Transverse colon (tissue), 4 donors: ENCODE measurements around the gene ATP6V1G1.

Experiments used
- POLR2AphosphoS5 ChIP-seq, 3 donors: sonication (generic); formaldehyde crosslinking; IDR thresholded peaks; one replicate each; pipeline ENCODE4 v1.6.1; 2016; ENCODE audit warnings: antibody characterized with exemption in 3 of 3
- TF ChIP-seq, protein P1 (sequence below), 5 experiments: fragments of 200-600 bp in 3 of 5; fragments of 450-650 bp in 2 of 5; sonication (generic) in 3 of 5; IDR thresholded peaks; 1 replicate in 2 of 5; 2 replicates in 3 of 5; pipeline ENCODE4 v1.5.1; 2016 to 2017; ENCODE audit warnings: antibody characterized with exemption in 5 of 5, inconsistent platforms in 3 of 5, mild to moderate bottlenecking in 2 of 5, moderate library complexity in 1 of 5

DNA sequence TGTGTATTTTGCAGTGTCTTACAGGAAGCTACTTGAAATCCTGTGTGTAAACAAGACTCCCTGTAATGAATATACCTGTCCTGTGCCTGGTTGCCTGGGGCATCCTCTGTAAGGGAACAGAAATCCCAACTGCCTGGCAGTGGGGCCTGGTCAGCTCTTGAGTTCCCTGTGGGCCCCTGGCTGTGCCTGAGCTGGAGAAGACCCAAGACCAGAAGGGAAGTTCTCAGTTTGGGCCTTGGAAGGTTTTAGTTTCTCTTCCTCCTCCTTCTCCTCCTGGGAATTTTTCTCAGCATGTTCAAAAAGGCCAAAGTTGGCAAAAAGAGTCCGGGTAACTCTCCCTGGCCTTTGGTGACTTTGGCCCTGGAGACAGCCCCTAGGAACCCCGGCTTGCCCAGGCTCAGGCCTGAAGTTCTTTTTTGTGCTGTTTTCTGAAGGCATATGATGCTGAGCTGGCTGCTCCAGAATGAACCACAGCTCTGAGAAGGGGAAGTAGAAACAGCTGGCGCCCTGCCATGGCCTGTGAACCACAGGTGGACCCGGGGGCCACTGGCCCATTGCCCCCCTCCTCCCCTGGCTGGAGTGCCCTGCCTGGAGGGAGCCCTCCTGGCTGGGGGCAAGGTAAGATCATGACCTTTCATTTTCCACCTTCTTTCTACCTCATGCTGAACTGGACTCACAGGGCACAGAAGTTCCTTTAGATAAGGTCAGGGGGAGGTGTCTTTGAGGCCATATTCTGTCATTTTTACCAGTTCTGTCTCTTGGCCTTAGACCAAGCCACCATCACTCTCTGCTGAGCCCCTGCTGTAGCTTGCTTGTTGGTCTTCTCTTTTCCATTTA lies 29.3 kb downstream of the ATP6V1G1 start:
- TF ChIP-seq, protein P1, sequence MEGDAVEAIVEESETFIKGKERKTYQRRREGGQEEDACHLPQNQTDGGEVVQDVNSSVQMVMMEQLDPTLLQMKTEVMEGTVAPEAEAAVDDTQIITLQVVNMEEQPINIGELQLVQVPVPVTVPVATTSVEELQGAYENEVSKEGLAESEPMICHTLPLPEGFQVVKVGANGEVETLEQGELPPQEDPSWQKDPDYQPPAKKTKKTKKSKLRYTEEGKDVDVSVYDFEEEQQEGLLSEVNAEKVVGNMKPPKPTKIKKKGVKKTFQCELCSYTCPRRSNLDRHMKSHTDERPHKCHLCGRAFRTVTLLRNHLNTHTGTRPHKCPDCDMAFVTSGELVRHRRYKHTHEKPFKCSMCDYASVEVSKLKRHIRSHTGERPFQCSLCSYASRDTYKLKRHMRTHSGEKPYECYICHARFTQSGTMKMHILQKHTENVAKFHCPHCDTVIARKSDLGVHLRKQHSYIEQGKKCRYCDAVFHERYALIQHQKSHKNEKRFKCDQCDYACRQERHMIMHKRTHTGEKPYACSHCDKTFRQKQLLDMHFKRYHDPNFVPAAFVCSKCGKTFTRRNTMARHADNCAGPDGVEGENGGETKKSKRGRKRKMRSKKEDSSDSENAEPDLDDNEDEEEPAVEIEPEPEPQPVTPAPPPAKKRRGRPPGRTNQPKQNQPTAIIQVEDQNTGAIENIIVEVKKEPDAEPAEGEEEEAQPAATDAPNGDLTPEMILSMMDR (IDR thresholded peaks at IDR 0.05) = no peak
- TF ChIP-seq POLR2AphosphoS5 (IDR thresholded peaks at IDR 0.05) = no peak
